Central memory CD8-positive, alpha-beta T cell (primary cell): ENCODE measurements around the gene AQP12B.
"Not testable (repeated sequence)": the region's sequence is repeated elsewhere in the genome, so short reads cannot be mapped to it uniquely, and the experiment has no call there.

Source experiments
- ATAC-seq: fragments of 150-1000 bp; cut with Tn5 transposase; replicated peaks from 2 replicates; pipeline ENCODE4 v1.10.0; 2022; ENCODE audit warnings: mild to moderate bottlenecking, moderate FRiP score, moderate number of reproducible peaks; ENCODE audit not compliant: poor library complexity, severe bottlenecking; ENCODE audit errors: extremely low read depth
- DNase-seq, 2 donors: peaks; one replicate each; pipeline ENCODE4 v3.0.0; 2021; ENCODE audit warnings: low spot score in 2 of 2
- H3K27ac Mint-ChIP-seq: one replicate; pipeline ENCODE4 v1.8.0; 2022; ENCODE audit warnings: low read depth, mild to moderate bottlenecking, moderate library complexity, mixed read lengths
- H3K27me3 Mint-ChIP-seq: one replicate; pipeline ENCODE4 v1.8.0; 2022; ENCODE audit warnings: mixed read lengths
- H3K36me3 Mint-ChIP-seq: one replicate; pipeline ENCODE4 v1.8.0; 2022; ENCODE audit warnings: mild to moderate bottlenecking, moderate library complexity, mixed read lengths; ENCODE audit not compliant: insufficient read depth
- H3K4me1 Mint-ChIP-seq: one replicate; pipeline ENCODE4 v1.8.0; 2022; ENCODE audit warnings: mixed read lengths
- H3K4me3 Mint-ChIP-seq: one replicate; pipeline ENCODE4 v1.8.0; 2022; ENCODE audit warnings: mild to moderate bottlenecking, moderate library complexity, mixed read lengths
- H3K9me3 Mint-ChIP-seq: one replicate; pipeline ENCODE4 v1.8.0; 2022; ENCODE audit warnings: mixed read lengths

The AQP12B gene

DNA sequence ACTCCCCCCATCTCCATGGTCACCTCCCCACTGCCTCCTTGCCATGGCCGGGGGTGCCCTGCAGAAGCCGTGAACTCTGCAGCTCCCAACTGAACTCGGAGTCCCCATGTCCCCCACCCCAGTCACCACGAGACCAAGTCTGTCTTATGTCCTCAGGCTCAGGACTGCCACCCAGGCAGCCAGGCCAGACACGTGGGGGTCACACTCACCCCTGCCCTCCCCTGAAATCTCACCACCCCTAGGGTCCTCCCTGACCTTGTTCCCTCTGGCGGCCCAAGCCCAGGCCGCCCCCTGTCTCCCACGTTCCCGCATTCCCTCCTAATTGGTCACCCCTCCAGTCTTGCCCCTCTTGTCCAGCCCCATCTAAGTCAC is 19.9 kb upstream of the AQP12B start:
- Mint-ChIP-seq H3K27me3 (peaks cover 27% of the 10 kb centered on the region), H3K4me1 (peaks cover 13% of the 10 kb centered on the region), H3K36me3 (peaks cover 4% of the 10 kb centered on the region), H3K27ac (no peak overlapping the region), H3K9me3 (no peaks in the 10 kb centered on the region), H3K4me3 (no peak overlapping the region)
- ATAC-seq (no peak), DNase-seq (no peak)

DNA sequence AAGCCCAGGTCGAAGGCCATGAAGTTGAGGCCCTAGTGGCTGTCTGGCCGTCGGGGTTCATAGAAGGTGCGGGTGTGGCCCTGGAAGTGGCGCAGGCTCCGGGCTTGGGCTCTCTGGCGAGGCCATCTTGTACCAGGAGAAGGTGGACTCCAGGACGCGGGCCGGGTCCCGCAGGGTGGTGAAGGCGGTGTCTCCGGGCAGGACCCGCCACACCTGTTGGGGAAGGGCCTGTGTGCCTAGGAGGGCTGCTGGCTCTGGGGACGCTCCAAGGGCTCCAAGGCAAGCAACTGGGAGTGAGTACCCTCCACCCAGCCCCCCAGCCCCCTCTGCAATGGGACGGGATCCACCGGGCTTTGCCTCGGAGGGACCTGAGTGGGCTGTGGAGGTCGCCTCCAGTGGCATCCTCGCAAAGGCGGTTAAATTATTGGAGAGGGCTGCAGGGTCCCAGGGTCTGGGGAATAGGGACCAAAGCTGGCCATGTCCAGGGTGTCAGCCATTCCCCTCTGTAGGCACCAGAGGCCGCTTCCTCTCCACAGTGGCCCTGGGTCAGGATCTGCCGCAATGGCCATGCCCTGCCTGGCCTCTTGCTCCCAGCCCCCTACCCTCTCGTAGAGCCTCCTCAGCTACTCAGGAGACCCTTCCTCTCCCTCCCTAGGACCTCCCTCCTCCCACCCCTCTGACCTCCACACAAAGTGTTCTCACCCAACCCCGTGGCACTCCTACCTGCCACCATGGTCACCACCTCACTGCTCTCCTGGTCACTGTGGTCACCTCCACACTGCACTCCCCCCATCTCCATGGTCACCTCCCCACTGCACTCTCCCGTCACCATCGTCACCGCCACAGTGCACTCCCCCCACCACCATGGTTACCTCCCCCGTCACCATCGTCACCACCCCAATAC is 19.3 kb upstream of the AQP12B start:
- H3K4me3 Mint-ChIP-seq, result no peak overlapping the region
- peaks cover 27% of the 10 kb centered on the region for H3K27me3 Mint-ChIP-seq
- no peak for DNase-seq
- H3K4me1 Mint-ChIP-seq, result peaks cover 13% of the 10 kb centered on the region
- ATAC-seq, result no peak
- H3K27ac Mint-ChIP-seq, result no peak overlapping the region
- peaks cover 4% of the 10 kb centered on the region for H3K36me3 Mint-ChIP-seq
- no peaks in the 10 kb centered on the region for H3K9me3 Mint-ChIP-seq

DNA sequence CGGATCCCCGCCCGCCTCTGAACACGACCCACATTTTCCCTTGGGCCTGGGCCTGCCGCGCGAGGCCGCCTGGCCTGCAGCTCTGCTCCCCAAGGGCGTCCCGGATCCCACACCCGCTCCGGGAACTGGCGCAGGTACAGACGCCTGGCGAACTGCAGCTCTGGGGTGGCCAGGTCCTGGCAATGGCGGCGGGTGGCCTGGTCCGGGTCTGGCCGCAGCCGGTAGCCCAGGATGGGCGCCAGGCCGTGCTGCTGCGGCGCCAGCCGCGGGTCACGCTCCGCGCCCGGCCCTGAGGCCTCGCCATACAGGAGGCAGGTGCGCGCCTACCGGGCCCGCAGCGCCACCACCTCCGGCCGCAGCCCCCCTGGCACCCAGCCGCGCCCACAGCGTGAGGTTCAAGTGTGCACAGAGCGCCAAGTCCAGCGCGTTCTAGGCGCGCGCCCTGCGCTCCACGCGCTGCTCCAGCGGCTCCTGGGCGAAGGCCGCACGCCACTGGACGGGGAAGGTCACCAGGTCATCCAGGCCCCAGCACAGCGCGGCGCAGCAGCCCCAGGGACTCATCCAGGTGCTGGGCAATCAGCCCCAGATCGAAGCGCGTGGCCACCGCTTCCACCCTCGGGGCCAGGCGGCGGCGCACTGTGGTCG is 18.5 kb upstream of the AQP12B start:
- Mint-ChIP-seq H3K27ac (no peak overlapping the region), H3K4me1 (peaks cover 13% of the 10 kb centered on the region), H3K9me3 (no peaks in the 10 kb centered on the region), H3K4me3 (no peak overlapping the region), H3K36me3 (peaks cover 4% of the 10 kb centered on the region), H3K27me3 (peaks cover 27% of the 10 kb centered on the region)
- no peak for ATAC-seq
- DNase-seq, result no peak

DNA sequence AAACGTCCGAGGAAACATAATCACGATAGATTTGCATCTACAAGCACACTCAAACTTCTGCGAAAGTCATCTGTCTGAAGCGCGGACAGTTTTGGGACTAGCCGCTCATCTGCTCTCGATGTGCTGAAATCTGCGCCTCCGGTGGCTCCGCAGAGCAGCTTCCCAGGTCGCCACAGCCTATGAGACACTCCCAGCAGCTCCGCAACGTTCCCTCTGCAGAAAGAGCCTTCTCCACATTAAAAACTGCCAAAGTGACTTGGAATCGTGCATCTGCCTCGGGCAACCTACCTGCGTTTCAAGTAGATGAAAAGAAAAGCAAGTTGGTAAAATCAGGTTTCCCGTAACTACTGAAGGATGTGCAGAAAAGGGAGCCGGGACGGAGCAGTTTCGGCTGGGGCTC is 17.9 kb upstream of the AQP12B start:
- not testable (repeated sequence) for H3K36me3 Mint-ChIP-seq, H3K4me3 Mint-ChIP-seq, H3K9me3 Mint-ChIP-seq, ATAC-seq, DNase-seq, H3K27ac Mint-ChIP-seq
- Mint-ChIP-seq H3K27me3 (peaks cover 24% of the 10 kb centered on the region), H3K4me1 (peaks cover 12% of the 10 kb centered on the region)

DNA sequence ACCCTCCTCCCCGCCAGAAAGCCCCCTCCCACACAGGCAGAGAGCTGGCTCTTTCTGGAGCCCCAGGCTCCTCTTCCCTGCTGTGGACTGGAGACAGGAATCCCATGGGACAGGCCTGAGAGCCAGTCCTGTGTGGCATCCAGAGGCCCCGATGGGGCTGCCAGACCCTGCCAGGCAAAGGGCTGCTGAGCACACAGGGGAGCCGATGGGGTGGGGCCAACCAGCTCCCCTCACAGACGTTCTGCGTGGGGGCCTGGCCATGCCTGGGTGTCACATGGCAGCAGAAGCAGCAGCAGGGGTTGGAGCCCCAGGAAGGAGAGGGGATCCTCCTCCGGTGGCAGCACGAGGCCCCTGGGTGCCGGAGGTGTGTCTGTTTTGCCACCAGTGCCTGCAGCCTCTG is 17.1 kb upstream of the AQP12B start:
- not testable (repeated sequence) for H3K9me3 Mint-ChIP-seq, H3K27ac Mint-ChIP-seq, H3K4me3 Mint-ChIP-seq, ATAC-seq, DNase-seq, H3K4me1 Mint-ChIP-seq, H3K36me3 Mint-ChIP-seq
- peaks cover 16% of the 10 kb centered on the region for H3K27me3 Mint-ChIP-seq

DNA sequence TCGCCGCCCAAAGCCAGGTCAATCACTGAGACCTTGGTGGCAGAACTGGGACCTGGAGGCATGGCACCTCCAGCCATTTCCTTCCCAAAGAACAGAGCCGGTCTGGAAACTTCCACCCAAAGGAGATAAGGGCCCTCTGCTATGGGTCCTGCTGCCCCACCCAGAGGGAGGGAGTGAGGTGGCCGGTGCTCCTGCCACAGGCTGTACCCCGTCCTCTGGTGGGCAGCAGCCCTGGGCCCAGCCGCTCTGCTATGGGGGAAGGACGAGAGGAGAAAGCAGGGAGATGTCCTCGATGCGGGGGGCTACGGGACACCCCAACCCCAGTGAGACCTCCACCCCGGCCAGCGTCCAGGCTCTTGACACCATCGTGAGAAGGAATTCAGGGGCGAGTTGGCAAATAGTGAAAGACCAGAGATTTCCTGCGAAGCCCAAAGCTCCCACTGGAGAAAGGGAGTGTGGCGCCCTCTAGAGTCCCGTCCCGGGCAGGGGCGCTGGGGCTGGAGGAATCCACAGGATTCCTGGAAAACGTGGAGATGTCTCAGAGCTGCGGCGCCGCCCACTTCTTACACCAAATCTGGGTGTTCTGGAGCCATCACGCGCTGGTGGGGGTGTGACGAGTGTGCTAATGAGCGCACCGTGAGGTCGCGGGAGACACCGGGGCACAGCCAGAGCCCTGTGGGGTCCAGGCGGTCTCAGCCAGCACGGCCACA is 16.3 kb upstream of the AQP12B start:
- H3K27ac Mint-ChIP-seq, H3K4me3 Mint-ChIP-seq, H3K4me1 Mint-ChIP-seq, DNase-seq, H3K36me3 Mint-ChIP-seq, H3K9me3 Mint-ChIP-seq, ATAC-seq: not testable (repeated sequence)
- H3K27me3 Mint-ChIP-seq, result peaks cover 11% of the 10 kb centered on the region

DNA sequence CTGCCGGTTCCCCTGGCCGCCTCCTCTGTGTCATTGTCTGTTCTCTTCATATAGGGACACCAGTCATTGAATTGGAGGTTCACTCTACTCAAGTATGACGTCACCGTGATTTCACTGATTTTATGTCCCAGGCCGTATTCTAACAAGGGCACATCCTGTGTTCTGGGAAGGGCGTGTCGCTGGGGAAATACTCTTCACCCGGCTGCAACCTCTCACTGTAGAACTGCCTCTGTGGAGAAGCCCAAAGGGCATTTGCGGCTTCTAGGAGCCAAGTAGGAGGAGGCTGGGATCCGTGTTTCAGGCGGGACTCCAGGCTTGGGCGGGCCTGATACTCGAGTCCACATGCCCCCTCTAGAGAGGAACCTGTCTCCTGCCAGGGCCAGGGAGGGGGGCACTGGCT is 13.8 kb upstream of the AQP12B start:
- not testable (repeated sequence) for ATAC-seq, H3K36me3 Mint-ChIP-seq, H3K4me1 Mint-ChIP-seq, H3K27ac Mint-ChIP-seq, H3K4me3 Mint-ChIP-seq, H3K27me3 Mint-ChIP-seq, DNase-seq, H3K9me3 Mint-ChIP-seq

DNA sequence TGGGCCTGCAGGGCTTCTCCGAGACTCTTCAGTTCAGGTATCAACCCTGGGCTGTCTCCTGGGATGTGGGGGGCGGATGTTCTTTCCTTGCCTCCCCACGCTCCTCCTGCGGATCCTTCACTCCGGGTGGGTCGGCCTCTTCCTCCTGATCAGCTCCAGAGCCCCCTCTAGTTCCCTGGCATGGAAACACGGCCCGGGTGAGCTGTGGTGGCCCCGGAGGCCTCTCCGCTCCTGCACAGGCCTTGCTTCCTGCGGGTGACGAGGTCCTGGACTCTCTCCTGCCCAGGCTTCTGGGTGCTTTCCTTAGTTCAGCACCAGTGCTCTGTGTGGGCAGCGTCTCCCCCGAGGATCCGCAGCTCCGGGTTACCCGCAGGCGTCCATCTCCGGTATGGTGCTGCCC is 12.9 kb upstream of the AQP12B start:
- ATAC-seq, result not testable (repeated sequence)

DNA sequence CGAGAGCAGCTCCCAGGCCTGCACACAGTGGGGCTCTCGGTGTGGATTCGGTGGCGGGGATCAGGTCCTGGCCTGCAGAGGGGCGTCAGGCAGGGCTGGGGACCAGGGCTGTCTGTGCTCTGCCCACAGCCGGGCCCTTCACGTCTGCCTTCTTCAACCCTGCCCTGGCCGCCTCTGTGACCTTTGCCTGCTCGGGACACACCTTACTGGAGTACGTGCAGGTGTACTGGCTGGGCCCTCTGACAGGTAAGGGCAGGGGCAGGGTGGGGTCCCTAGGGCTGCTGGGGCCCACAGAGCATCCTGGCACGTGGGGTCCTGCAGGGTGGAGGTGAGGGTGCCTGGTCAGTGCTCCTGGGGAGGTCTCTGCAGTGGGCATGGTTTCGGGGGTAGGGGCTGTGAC is 11.6 kb upstream of the AQP12B start:
- not testable (repeated sequence) for H3K9me3 Mint-ChIP-seq, H3K27me3 Mint-ChIP-seq, H3K36me3 Mint-ChIP-seq, ATAC-seq, DNase-seq, H3K4me1 Mint-ChIP-seq, H3K27ac Mint-ChIP-seq, H3K4me3 Mint-ChIP-seq

More for the DNA sequence above, 12.9 kb upstream of the AQP12B start:
- H3K4me3 Mint-ChIP-seq, H3K36me3 Mint-ChIP-seq, H3K27me3 Mint-ChIP-seq, H3K4me1 Mint-ChIP-seq, H3K9me3 Mint-ChIP-seq, DNase-seq, H3K27ac Mint-ChIP-seq: not testable (repeated sequence)

DNA sequence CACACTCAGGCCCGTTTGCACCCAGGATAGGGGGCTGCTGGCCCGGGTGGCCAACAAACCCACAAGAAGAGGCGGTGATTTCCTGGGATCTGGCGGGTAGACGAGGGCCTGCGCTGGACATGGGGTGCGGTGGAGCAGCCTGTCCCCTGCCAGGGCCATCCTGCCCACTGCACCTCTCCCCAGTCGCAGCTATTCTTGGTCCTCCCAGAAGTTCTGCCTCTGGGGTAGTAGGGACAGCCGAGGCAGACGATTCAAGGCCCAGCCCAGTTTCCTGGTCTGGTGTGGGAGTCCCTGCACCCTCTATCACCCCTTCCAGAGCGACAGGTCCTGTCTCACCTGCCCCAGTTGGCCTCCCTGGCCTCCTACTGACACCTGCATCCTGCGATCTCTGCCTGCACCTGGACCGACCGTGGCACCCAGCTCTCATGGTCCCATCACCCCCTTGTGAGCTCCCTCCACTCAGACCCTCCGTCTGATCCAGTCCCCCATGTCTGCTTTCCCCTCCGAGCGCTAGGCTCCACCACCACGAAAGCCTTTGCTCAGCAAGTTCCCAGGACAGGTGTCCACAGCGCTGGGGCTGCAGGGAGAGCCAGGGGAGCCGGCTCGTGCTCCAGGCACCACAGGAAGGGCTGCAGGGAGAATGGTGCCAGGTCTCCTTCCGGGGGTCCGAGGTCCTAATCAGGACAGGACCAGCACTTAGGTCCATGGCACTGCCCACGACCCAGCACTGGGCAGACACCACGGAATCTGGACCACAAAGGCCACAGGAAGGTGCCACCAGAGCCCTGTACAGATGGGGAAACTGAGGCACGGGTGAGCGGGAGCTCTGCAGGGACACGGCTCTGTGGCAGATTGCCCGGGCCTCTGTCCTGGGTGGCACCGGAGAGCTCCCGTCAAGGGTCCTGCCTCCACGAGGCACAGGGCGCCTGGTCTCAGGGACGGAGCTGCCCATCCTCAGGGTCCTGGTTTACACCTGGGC is 10.2 kb upstream of the AQP12B start:
- DNase-seq, H3K36me3 Mint-ChIP-seq, H3K4me1 Mint-ChIP-seq, H3K9me3 Mint-ChIP-seq, ATAC-seq, H3K27ac Mint-ChIP-seq, H3K4me3 Mint-ChIP-seq, H3K27me3 Mint-ChIP-seq: not testable (repeated sequence)

DNA sequence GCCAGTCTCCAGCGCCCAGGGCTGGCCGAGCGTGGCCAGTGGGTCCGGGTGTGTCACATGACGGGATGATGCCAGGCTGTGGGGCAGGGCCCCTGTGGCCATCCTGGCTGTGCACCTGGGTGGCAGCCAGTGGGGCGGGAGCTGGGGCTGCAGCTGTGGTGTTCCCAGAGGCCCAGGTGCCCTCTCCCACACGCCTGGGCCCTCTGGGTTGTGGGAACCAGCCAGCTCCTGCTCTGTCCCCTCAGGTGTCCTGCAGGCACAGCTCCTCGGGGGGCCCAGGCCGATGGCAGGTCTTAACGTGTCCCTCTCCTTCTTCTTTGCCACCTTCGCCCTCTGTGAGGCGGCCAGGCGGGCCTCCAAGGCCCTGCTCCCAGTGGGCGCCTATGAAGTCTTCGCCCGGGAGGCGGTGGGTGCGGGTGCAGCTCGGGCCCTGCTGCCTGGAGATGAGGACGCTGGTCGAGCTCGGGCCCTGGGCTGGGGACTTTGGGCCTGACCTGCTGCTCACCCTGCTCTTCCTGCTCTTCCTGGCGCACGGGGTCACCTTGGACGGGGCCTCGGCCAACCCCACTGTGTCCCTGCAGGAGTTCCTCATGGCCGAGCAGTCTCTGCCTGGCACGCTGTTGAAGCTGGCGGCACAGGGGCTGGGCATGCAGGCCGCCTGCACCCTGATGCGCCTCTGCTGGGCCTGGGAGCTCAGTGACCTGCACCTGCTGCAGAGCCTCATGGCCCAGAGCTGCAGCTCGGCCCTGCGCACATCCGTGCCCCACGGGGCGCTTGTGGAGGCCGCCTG is 9.1 kb upstream of the AQP12B start, which contains the start of gene AQP12A:
AQP12A (plus strand) TSS at position 236 of the 790 bp plus-strand sequence; CDS start at position 284, 48 bp downstream.
- H3K27ac Mint-ChIP-seq, ATAC-seq, H3K4me1 Mint-ChIP-seq, H3K9me3 Mint-ChIP-seq, H3K36me3 Mint-ChIP-seq, H3K27me3 Mint-ChIP-seq: not testable (repeated sequence)
- H3K4me3 Mint-ChIP-seq, result peak within 1 kb of the TSS; percentile 16
- peak in 1 of 2 donors; percentile 5 for DNase-seq
